Activated CD4-positive, alpha-beta T cell treated with anti-CD3 and anti-CD28 coated beads, Interleukin-2, amount 50 U/mL, for 16 hours (primary cell): Measurements from ENCODE around the gene RFPL2.
"Not testable (repeated sequence)": the region's sequence is repeated elsewhere in the genome, so short reads cannot be mapped to it uniquely, and the experiment has no call there.

ENCODE experiments used
- DNase-seq: peaks from one replicate; pipeline ENCODE4 v3.0.0-alpha.2; 2020

RFPL2 gene

GRCh38 chr22:32160411-32160810 is 44.5 kb downstream of the RFPL2 start:
- DNase-seq: not testable (repeated sequence)

- no peak for DNase-seq
Observed at GRCh38 chr22:32158712-32159533, 46.0 kb downstream of the RFPL2 start, which contains the start of gene C22orf42. C22orf42 (minus strand) TSS chr22:32159303; CDS start chr22:32159215, 88 bp downstream.

- not testable (repeated sequence) for DNase-seq
Observed at GRCh38 chr22:32157632-32158031, 47.2 kb downstream of the RFPL2 start.

- DNase-seq: not testable (repeated sequence)
Observed at GRCh38 chr22:32154727-32155126, 50.1 kb downstream of the RFPL2 start.

- not testable (repeated sequence) for DNase-seq
Observed at GRCh38 chr22:32151641-32152040, 53.2 kb downstream of the RFPL2 start.

- not testable (repeated sequence) for DNase-seq
Observed at GRCh38 chr22:32150647-32151046, 54.2 kb downstream of the RFPL2 start.

GRCh38 chr22:32148372-32148771 is 56.5 kb downstream of the RFPL2 start:
- DNase-seq: not testable (repeated sequence)

GRCh38 chr22:32147128-32147527 is 57.7 kb downstream of the RFPL2 start:
- not testable (repeated sequence) for DNase-seq

GRCh38 chr22:32144496-32145274 is 60.2 kb downstream of the RFPL2 start:
- DNase-seq: peak; percentile 14

GRCh38 chr22:32142600-32142999 is 62.3 kb downstream of the RFPL2 start:
- DNase-seq: peak; percentile 58

- peak; percentile 14 for DNase-seq
Observed at GRCh38 chr22:32140688-32141087, 64.2 kb downstream of the RFPL2 start.
